GM21360 (cell line): ENCODE results near the gene CDH10.

Experiments used
- ATAC-seq: cut with Tn5 transposase; IDR thresholded peaks from one replicate; pipeline ENCODE4 v1.9.1; 2021; ENCODE audit warnings: mild to moderate bottlenecking, moderate library complexity; ENCODE audit not compliant: unreplicated experiment

The CDH10 gene

DNA sequence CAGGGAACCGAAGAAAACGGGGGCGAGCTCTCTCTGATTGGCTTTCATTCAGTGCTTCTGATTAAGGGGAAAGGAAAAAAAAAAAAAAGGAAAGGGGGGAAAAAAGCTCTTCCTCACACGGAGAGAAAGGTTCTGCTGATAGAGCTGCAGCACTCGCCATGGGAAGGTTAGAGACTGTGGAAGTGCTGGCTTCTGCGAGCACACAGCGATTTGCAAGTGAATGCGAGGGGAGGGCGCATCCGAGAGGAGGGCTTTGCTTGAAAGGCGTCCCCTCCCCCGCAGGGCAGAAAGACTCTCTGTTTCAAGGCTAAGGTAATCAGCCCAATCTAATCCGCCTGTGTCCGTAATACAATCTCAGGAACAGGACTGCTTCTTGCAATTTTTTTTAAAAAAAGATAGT, at the start of gene CDH10:
CDH10 (minus strand) TSS at position 218 of the 400 bp plus-strand sequence. CDS start 51,488 bp downstream, outside the sequence.
- no peak for ATAC-seq

DNA sequence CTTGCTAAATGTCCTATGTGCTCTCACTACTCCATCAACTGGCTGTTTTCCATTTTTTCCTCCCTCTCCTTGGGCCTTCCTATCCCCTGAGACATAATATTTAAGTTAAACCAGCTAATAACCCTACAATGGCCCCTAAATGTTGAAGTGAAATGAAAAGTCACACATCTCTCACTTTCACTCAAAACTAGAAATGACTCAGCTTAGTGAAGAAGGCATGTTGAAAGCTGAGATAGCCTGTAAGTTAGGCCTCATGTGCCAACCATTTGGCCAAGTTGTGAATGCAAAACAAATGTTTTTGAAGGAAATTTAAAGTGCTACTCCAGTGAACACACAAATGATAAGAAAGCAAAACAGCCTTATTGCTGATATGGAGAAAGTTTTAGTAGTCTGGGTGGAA, 48.8 kb upstream of the CDH10 start:
- no peak for ATAC-seq

DNA sequence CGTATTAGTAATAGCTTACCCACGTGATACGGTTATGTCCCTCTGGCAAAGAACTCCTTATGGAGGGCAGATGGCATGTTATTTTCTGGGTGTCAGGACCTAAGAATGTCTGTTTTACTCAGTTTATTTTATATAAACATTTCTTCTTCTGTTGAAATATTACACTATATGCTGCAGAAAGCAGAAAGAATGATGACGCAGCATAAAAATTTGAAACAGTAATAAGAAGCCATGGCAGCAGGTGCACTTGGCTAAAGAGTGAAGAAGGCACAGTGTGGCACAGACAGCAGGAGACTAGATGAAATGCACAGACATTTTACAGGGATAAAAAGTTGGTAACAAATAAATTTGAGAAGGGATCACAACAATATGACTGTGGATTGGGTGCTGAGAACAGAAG, 46.3 kb upstream of the CDH10 start:
- ATAC-seq = no peak

- no peak for ATAC-seq
Measured at GRCh38 chr5:24681106-24681505, 36.3 kb upstream of the CDH10 start.

DNA sequence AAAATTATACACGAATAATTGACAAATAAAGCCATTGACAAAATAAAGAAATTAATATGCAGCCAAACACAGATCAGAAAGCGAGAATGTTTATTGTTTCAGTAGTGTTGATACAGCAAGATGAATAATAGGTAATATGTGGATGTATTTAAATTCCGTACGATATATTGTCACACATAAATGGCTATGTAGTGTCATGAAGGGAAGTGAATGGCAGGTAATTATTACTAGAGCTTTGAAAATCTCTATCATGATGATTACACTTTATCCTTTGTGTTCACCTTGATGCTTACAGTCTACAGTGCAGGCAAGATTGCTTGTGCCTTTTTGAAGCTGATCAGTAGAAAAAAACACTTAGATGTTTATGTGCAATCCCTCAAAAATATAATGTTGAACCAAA, 23.3 kb upstream of the CDH10 start:
- ATAC-seq = no peak

DNA sequence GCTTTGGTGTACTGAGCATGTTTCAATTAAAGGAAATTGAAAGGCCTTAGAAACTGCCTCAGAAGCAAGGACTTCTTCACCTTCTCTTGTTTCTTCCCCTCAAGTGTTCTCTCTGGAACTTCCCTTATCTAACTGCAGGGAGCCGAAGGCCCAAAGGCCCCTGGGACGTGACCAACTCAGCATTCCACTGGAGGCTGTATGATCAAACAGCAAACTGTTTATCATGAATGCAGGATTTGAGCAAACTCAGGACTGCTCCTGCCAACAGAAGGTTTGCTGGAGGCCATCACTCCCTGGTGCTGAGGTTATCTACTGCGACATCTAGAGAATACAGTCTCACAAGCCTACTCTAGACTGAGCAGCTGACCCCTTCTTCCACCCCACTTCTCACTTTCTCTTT, 4.8 kb upstream of the CDH10 start:
- no peak for ATAC-seq

- no peak for ATAC-seq
Measured at GRCh38 chr5:24646915-24647314, 2.1 kb upstream of the CDH10 start.

DNA sequence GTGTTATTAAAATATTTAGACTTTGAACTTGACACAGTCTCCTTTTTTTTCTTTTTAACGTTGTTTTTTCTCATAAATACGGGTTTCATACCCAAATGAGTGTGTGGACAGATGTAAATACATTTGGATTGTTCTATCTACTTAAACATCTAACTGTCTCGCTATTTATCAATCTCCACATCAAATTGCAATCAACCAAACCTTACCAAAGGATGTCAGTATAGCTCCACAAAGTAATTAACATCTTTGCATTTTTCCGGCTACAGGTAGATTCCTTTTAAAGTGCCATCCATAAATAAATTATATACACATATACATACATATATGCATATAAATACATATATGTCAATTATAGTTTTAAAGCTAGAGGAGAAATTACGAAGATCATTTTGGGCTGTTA, 705 bp upstream of the CDH10 start:
- no peak for ATAC-seq

DNA sequence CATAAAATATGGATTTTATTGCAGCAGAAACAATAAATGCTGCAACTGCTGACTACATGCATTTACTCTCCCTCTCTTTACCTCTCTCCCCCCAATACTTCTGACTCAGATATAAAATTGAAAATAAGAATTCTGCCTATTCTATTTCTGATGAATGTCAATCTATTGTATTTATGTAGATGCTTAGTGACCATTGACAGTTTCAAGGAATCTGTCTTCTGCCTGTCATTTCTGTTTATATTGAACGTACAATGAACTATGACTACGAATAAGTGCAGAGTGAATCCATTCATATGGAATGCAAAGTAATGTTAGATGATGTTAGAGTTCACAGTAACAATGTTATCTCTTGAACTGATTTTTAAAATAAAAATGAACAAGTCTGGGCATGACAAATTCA, 898 bp downstream of the CDH10 start:
- no peak for ATAC-seq

GRCh38 chr5:24643156-24643555, 1.6 kb downstream of the CDH10 start:
- ATAC-seq = no peak

DNA sequence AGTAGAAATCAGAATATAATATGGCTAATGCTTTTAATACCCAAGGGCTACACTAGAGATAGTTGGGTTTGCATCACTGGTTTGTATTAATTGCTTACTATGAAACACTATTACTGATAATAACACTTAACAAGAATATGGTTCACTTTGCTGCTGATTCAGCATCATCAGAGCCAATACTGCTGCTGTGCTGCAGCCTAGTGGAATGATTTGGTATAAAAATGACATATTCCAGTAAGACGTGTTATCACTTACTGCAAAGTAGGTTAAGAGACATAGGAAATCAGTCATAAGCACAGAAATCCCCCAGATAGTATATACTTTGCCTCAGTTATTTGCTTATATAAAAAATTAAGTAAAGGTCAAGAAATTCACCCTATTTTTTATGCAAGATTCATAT, 2.8 kb downstream of the CDH10 start:
- no peak for ATAC-seq

- no peak for ATAC-seq
Measured at GRCh38 chr5:24635209-24635608, 9.6 kb downstream of the CDH10 start.

DNA sequence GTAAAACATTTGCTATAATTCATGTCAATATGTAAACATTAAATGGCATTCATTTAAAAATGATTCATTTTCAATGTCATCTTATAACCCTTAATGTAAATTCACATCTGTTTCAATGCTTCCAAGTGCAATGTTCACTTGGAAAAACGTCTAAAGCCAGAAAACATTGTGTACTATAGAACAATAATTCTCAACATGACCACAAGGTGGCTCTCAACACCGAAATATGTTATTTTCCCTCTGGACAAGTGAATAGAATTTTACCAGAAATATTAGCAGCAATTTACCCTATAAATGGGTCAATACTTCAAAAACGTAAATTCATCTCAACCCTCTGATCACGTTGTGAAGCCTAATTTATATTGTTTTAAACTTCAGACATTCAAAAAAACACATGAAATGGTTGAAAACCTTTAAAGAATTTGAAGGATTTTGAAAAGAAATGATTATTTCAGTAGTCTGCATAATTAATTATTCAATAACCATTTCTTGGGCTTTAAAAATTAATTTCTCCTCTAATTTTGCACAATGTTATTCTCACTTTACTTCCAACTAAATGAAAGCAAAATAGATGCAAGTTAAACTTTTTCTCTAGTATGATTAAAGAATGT, 11.0 kb downstream of the CDH10 start:
- ATAC-seq = peak; percentile 51

DNA sequence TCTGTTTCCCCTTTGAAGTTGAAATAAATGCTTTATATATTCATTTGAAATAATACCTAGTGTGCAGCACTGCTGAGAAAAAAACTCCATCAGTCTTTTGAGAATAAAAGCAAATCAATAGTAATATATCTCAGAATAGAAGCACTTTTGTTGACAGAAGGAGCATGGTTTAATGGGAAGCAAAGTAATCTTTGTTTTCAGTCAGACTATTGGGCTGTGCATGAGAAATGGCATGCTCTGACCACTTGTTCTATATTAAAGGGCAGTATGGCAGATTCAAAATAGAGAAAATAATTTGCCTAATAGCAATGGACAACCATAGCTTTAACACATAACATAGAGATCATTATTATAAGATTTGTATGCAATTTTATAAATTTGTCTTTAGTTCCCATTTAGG, 12.4 kb downstream of the CDH10 start:
- no peak for ATAC-seq

DNA sequence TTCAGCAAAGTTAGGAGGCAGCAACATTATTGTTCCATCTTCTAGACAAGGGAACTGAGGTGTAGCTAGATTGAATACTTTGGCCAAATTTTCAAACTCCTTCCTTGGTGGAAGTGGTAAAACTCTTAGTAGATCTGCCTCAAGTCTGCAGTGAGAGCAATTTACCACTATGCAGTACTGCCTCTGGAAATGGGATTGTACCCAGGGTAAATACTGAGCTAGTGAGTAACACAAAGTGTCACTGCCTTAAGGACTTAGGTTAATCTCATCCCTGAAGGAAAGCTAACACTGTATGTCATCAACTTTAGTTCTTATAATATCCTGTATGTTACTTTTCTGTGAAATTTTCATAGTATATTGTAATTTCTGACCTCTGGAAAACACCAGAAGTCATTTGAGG, 13.9 kb downstream of the CDH10 start:
- no peak for ATAC-seq

- no peak for ATAC-seq
Measured at GRCh38 chr5:24629798-24630197, 15.0 kb downstream of the CDH10 start.

DNA sequence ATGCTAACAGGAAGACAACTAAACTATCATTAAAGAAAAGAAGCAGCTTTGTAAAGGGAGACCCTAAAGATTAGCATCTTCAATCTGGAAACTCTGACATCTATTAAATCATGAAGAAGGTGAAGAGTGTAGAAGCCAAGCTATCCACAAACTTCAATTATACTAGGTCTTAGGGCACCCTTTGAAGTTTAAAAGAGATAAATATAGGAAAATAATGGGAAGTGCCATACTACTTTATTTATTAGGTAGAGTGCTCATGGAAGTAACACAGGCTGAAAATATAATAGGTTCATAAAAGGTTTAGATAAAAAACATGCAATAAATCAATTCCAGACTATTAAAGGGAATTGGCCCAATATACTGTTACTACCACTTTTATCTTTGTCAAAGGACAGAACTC, 19.9 kb downstream of the CDH10 start:
- ATAC-seq = no peak

DNA sequence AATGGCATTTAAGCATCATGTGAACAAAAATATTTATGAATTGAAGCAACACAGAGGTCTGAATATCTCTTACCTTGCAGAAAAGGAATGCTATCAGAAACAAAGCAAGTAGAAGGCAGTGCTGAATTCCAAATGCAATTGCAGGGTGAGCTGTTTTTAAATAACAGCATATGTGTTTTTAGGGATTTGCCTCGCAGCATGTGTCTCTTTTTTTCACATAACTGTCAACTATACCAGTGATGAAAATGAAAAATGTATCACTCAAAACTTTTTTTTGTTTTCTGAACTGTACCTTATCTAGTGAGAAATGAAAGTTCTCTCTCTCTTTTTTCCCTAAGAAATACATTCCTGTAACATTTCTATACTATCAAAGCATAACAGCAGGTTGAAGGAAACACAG, 21.2 kb downstream of the CDH10 start:
- no peak for ATAC-seq

GRCh38 chr5:24623031-24623430, 21.7 kb downstream of the CDH10 start:
- no peak for ATAC-seq

DNA sequence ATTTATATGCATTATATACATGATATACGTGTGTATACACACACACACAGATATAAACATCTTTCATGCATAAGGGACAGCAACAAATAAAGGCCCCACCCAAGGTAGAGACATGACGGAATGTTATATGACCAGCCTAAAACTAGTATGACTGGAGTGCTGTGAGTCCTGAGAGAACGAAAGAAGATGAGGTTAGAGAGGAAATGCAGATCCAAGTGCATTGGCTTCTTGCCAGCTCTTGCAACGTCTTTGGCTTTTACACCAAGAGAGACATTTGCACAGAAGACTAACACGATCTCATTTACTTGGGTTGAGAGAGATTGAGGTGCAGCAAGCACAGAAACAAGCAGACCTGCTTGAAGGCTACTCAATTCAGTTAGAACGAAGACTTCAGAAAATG, 23.0 kb downstream of the CDH10 start:
- no peak for ATAC-seq

DNA sequence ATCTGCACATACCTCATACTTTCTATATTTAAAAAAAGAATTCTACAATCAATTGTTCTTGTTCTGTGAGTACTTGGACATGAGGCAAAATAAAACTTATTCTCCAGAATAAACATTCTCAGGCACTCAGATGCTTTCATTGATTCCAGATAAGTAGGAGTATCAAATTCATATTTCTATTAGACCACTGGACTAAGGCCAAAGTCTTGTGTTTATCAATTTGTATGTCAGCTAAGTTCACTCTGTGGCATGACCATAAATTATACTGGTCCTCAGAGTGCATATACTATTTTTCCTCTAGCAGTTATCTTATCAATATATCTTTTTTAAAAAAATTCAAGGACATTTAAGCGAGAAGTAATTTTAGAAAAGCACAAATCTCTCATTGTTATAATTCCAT, 28.2 kb downstream of the CDH10 start:
- ATAC-seq = no peak

DNA sequence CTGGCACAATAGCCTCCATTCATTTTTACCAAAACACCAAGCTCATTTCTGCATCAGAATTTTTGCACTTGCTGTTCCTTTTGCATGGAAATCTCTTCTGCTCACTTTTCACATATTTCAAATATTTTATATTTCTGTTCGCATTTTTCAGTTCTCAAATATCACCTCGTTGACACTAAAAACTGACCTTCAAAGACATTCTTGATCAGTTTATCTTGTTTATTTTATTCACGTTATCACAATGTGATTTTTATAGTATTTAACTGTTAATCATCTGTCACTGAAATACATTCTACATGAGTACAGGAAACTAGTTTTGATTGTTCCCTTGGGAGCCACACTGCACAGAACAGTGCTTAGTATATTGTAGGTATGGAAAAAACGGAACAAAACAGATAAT, 29.6 kb downstream of the CDH10 start:
- no peak for ATAC-seq

DNA sequence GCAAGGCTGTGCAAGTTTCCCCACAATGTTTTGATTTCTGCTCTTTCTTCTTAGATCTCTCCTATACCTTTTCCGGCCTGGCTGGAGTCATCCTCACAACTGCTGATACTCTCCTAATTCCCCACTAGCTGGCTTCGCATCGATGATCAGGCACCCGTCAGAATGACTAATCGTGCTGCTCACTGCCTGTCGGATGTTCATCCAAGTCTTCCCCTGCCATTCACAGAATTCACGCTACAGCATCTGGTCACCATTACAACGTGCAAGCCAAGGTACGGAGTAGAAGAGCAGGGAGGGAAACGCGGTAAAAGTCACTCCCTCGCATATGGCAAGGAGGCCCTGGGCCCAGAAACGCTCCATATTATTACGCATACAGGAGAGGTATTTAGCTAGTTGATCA, 35.1 kb downstream of the CDH10 start:
- ATAC-seq = no peak

- no peak for ATAC-seq
Measured at GRCh38 chr5:24606971-24607370, 37.8 kb downstream of the CDH10 start.
